GM08714 (cell line): ENCODE data around the gene UST.
A peak's percentile ranks its signal among the peaks of the same experiment; 100 is the strongest.
"Not testable (repeated sequence)": the region's sequence is repeated elsewhere in the genome, so short reads cannot be mapped to it uniquely, and the experiment has no call there.

Source experiments
- H3K4me3 ChIP-seq: fragments of 200-500 bp; sonication (Bioruptor generic); 2 replicates; pipeline ENCODE4 v1.5.1; 2014; ENCODE audit warnings: mild to moderate bottlenecking, low read length, inconsistent platforms
- ZNF274 ChIP-seq: IDR thresholded peaks from 2 replicates; pipeline ENCODE4 v1.6.1; 2012; ENCODE audit warnings: mild to moderate bottlenecking, low read depth, low read length

UST gene

DNA sequence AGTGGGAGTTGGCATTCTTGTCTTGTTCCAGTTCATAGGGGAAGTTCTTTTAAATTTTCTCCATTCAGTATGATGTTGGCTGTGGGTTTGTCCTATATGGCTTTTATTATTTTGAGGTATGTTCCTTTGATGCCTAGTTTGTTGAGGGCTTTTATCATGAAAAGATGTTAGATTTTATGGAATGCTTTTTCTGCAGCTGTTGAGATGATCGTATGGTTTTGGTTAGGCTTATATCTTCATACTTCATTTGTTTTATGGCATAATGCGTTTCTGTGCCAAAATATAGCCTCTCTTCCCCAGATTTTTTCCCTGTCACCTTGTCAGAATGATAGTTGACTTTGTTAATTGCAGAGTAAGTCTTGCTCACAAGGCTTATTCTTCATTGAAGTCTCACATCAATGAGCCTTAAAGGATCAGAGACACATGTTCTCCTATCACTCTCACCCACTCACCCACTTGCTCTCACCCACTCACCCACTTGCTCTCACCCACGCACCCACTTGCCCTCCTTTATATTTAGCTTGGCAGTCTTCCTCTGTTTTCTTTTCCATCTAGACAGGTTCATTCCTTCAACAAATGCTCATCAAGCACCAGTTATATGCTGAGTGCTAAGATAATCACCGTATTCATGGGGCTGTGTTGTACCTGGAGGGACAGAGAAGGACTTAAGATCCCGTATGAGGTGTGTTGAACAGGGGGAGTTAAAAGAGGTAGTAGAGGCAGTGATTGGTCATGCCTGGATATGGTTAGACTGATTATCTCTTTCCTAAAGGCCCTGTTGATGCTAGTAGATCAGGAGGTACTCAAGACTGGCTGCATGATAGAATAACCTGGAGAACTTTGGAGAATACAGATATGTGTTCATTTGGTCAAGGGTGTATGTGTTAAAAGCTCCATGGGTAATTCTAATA lies 19.3 kb downstream of the UST start:
- H3K4me3 ChIP-seq, result no peak overlapping the region
- TF ChIP-seq ZNF274, result no peak

DNA sequence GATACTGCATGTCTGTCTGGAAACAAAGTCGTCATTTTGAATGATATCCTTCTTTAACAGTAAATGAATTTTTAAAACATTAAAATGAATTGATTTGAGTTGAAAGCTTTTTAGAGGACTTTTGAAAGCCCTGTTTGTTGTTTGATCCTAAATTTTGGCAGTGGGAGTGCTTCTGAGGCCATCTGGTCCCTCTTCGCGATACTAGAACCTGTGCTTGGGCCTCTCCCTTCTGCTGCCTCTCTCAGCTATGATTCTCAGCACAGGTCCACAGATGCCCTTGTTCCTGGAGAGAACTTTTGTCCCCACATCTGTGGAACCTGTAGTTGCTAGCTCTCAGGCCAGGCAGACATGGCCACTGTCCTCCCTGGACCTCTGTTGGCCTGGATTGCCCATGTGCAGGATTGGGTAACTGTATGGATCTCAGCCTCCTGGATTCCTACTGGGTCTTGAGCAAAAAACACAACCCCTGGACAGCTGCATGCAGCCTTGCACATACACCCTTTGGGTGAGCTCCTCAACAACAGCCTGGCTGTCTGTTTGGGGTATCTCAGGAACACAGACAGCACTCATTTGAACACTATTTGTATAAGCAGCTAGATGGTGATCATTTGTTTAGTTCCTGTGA lies 21.9 kb downstream of the UST start:
- no peak overlapping the region for H3K4me3 ChIP-seq
- no peak for TF ChIP-seq ZNF274

GRCh38 chr6:148769304-148769968 lies 22.6 kb downstream of the UST start:
- TF ChIP-seq ZNF274, result no peak
- H3K4me3 ChIP-seq, result no peak overlapping the region

GRCh38 chr6:148770408-148771211 lies 23.8 kb downstream of the UST start:
- H3K4me3 ChIP-seq, result peak overlapping the region; percentile 21; the same call in 1 of the 2 replicates
- no peak for TF ChIP-seq ZNF274

DNA sequence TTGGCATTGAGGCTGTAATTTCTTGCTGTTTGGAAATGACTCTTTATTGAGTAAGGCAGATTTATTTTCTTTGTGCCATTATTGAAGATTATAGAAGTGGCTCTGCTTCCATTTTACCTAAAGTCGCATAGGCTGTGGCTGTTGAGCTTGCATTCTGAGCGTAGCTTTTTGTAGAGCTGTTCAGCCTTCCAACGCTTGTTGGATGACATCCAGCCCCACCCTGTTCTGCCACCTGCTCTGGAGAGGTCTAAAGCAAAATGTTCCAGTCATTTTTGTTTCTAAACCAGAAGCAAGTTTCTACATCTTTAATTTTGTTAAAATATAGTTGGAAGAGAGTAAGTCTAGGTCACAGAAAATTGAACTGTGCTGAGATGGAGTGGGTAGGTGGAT lies 24.4 kb downstream of the UST start:
- no peak for TF ChIP-seq ZNF274
- no peak overlapping the region for H3K4me3 ChIP-seq

DNA sequence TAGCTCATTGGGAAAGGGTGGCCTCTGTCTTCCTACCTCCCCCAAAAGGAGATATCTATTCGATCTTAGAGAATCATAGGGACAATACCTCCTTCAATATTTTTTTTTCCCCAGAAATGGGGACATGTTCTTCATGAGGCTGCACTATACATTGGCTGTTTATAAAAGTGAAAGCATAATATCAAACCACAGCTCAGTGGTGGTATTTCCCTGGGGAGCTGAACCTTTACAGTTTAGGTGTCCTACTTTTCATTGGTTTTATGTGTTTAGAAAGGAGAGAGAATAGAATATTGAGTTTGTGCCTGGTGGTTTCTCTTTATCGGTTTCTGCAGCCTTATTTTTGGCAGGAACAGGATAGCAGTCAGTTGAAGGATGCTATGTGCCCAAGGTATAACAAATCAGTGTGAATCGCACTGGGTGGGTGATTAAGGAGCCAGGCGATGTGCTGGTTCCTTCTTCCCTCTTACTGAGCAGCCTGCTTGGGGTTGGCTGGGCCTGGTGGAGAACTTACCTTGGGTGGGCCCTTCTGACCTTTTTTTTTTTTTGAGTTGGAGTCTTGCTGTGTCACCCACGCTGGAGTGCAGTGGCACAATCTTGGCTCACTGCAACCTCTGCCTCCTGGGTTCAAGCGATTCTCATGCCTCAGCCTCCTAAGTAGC lies 25.2 kb downstream of the UST start:
- no peak for TF ChIP-seq ZNF274
- no peak overlapping the region for H3K4me3 ChIP-seq

DNA sequence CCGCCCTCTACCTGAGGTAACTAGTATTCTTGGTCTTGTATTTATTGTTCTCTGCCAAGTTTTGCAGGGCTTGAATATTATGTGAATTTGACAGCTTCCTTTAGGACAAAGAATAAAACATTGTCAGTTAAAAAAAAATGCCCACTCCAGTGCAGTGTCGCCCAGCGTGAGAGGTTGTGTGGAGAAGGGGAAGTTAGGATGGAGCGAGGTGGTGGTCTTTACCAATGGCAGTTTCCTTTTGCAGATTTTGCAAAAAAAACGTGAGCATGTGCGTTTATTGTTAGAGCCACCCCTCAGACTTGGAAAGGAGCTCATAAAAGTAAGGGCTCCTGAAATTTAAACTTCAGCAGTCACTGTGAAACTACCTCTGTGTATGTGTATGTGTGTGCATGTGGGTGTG lies 28.3 kb downstream of the UST start:
- H3K4me3 ChIP-seq, result no peak overlapping the region
- TF ChIP-seq ZNF274, result no peak

GRCh38 chr6:148776321-148777308 lies 29.8 kb downstream of the UST start:
- no peak for TF ChIP-seq ZNF274

DNA sequence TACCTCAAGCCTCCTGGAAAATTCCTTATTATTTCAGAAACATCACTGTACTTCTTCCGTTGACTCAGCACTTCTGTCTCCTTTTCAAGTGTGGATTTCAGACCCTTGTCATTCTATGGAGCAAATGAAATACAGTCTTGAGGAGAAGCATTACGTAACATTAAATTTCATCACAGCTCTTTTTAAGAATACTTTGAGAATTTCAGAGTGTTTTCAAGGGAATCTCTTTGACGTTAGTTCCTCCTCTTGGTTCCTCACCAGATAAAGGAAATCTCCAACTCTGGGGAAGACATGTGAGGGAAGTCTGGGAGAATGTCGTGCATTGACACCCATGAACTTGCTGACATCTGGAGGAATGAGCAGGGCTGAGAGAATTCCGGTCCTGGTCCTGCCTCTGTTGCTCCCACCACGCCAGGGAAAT lies 32.3 kb downstream of the UST start:
- TF ChIP-seq ZNF274, result no peak
- no peak overlapping the region for H3K4me3 ChIP-seq

More at GRCh38 chr6:148776321-148777308, 29.8 kb downstream of the UST start:
- H3K4me3 ChIP-seq, result no peak overlapping the region

- not testable (repeated sequence) for H3K4me3 ChIP-seq
Measured at GRCh38 chr6:148780423-148780822, 33.6 kb downstream of the UST start.

- no peak for TF ChIP-seq ZNF274
- peak overlapping the region; percentile 41; the same call in 1 of the 2 replicates for H3K4me3 ChIP-seq
Measured at GRCh38 chr6:148780918-148781436, 34.1 kb downstream of the UST start.

- TF ChIP-seq ZNF274, result no peak
- H3K4me3 ChIP-seq, result no peak overlapping the region
Measured at GRCh38 chr6:148789948-148790347, 43.1 kb downstream of the UST start.

DNA sequence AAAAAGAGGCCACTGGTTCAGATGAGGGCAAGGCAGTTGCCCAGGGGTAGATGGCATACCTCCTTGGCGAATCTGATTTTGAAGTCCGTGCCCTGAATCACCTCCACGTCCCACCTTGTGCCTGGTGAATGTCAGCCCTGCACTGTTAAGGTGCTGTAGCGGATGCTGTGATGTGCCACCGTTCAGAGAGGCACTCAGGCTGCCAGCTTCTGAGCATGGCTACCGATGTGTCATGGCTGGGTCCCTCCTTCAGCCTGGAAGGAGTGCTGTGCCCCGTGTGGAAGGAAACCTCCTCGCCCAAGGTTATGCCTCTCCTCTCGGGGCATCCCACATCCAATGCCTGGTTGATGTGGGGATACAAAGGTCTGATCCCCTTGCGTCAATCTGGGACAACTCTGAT lies 43.6 kb downstream of the UST start:
- TF ChIP-seq ZNF274, result no peak
- H3K4me3 ChIP-seq, result no peak overlapping the region
